Gastrocnemius medialis (tissue), 4 donors: ENCODE results near the gene CALML5. TPM values are rescaled to one million over a fixed set of nuclear protein-coding genes. Genes with fewer than 3 reads are reported as not detected.

Source experiments
- ATAC-seq, 2 donors: fragments of 150-250 bp; one replicate each; pipeline ENCODE4 v1.9.1; 2016
- DNase-seq, 2 donors: peaks; one replicate each; pipeline ENCODE4 v3.0.0-alpha.2; 2019
- H3K27ac ChIP-seq, 4 donors: fragments of 200-600 bp; sonication (generic); 1 replicate in 1 of 4; 2 replicates in 3 of 4; pipeline ENCODE4 v1.5.1; 2016 to 2018; ENCODE audit warnings: mild to moderate bottlenecking in 2 of 4, moderate library complexity in 1 of 4
- H3K27me3 ChIP-seq, 3 donors: fragments of 200-600 bp; sonication (generic) in 2 of 3; 1 replicate in 1 of 3; 2 replicates in 2 of 3; pipeline versions ENCODE4 v1.5.1 to v1.6.0; 2016 to 2019; ENCODE audit warnings: mild to moderate bottlenecking in 1 of 3, moderate library complexity in 1 of 3
- H3K36me3 ChIP-seq, 2 donors: fragments of 200-600 bp; sonication (generic) in 1 of 2; one replicate each; pipeline ENCODE4 v1.5.1; 2017 to 2018
- H3K4me1 ChIP-seq, 2 donors: fragments of 200-600 bp; sonication (generic) in 1 of 2; one replicate each; pipeline ENCODE4 v1.5.1; 2016 to 2017; ENCODE audit warnings: mild to moderate bottlenecking in 2 of 2
- H3K4me3 ChIP-seq, 4 donors: fragments of 200-600 bp; sonication (generic) in 3 of 4; 1 replicate in 1 of 4; 2 replicates in 3 of 4; pipeline ENCODE4 v1.5.1; 2016 to 2019; ENCODE audit warnings: mild to moderate bottlenecking in 2 of 4
- H3K9me3 ChIP-seq, 3 donors: fragments of 200-600 bp; sonication (generic) in 2 of 3; 1 replicate in 1 of 3; 2 replicates in 2 of 3; pipeline ENCODE4 v1.5.1; 2016 to 2019
- POLR2A ChIP-seq, 2 donors: fragments of 450-650 bp; IDR thresholded peaks; one replicate each; pipeline ENCODE4 v1.6.1; 2017; ENCODE audit warnings: antibody characterized with exemption in 2 of 2, mild to moderate bottlenecking in 2 of 2, moderate library complexity in 2 of 2
- in situ Hi-C, 4 donors: fragments of 200-750 bp; cut with MboI; loops; one replicate each; pipeline versions ENCODE4 v1.15.0 to v1.8.0; 2017; ENCODE audit warnings: low sequenced_read_pairs in 4 of 4
- intact Hi-C: fragments of 100-400 bp; cut with DNase I; formaldehyde crosslinking; loops from one replicate; pipeline ENCODE4 v1.15.1; 2023; ENCODE audit warnings: low total_unique reads
- total RNA-seq, 4 donors: library from RNA; depleted of rRNA; stranded (reverse); fragments of >200 nt; gene quantifications; one replicate each; pipeline versions ENCODE4 v1.1.0 to v1.2.3, GENCODE V29; 2016
- TF ChIP-seq, protein P1 (sequence below), 5 experiments: fragments of 450-650 bp in 3 of 5; fragments of 200-600 bp in 2 of 5; sonication (generic) in 2 of 5; IDR thresholded peaks in 4 of 5; conservative IDR thresholded peaks in 1 of 5; 1 replicate in 4 of 5; 2 replicates in 1 of 5; pipeline ENCODE4 v1.5.1; 2016 to 2019; ENCODE audit warnings: antibody characterized with exemption in 5 of 5, mild to moderate bottlenecking in 3 of 5, moderate library complexity in 3 of 5

Gene CALML5
- total RNA-seq, 4 donors from 2014 or later: not detected

DNA sequence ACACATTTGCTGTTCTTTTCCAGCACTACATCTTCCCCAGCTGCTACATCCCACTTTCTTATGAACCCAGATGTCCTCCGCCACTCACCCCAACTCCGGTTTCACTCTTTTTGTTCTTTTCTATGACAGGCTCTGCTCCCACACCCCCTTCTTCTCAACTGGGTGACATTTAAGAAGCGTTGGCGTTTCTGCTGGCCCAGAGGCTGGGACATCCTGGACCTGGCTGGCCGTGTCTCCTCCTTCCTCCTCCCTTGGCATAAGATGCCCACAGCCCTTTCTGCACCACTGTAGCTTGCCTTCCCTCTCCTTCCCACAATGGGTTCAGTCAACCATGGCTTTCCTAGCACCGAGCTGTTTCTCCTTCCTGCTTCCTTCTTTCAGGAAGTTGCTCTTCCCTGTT lies 9.4 kb upstream of the CALML5 start:
- intact Hi-C loops (no loop called here), in situ Hi-C loops (no loop called here)
- ATAC-seq: no peak
- Histone ChIP-seq H3K9me3 (no peaks in the 10 kb centered on the region), H3K36me3 (no peaks in the 10 kb centered on the region), H3K4me3 (no peak overlapping the region), H3K27me3 (no peaks in the 10 kb centered on the region), H3K4me1 (no peaks in the 10 kb centered on the region), H3K27ac (no peak overlapping the region)
- TF ChIP-seq POLR2A (IDR thresholded peaks at IDR 0.05): no peak
- TF ChIP-seq, protein P1, sequence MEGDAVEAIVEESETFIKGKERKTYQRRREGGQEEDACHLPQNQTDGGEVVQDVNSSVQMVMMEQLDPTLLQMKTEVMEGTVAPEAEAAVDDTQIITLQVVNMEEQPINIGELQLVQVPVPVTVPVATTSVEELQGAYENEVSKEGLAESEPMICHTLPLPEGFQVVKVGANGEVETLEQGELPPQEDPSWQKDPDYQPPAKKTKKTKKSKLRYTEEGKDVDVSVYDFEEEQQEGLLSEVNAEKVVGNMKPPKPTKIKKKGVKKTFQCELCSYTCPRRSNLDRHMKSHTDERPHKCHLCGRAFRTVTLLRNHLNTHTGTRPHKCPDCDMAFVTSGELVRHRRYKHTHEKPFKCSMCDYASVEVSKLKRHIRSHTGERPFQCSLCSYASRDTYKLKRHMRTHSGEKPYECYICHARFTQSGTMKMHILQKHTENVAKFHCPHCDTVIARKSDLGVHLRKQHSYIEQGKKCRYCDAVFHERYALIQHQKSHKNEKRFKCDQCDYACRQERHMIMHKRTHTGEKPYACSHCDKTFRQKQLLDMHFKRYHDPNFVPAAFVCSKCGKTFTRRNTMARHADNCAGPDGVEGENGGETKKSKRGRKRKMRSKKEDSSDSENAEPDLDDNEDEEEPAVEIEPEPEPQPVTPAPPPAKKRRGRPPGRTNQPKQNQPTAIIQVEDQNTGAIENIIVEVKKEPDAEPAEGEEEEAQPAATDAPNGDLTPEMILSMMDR (IDR thresholded peaks at IDR 0.05 in 4 of 5, conservative IDR thresholded peaks at IDR 0.05 in 1 of 5): no peak
- DNase-seq: no peak

DNA sequence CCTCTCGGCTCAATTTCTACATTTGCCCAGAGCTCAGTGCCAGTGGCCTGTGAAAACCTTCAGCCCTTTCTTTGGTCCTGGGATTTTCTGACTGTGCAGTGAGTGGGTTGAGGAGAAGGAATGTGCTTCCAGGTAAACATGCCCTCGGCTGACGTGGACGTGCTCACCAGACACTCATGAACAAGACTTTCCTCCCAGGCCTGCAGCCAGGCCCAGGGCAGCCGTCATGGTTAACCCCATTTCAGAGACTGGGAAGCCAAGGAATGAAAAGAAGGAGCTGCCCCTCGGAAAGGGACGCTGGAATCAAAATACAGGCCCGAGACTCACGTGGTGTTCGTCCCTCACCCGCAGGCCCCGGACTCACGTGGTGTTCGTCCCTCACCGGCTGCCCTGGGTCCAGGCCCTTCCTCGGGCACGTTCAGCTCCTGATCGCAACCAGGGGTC lies 8.8 kb upstream of the CALML5 start:
- no peaks in the 10 kb centered on the region for H3K9me3 ChIP-seq
- H3K27me3 ChIP-seq: no peaks in the 10 kb centered on the region
- intact Hi-C loops: no loop called here
- H3K36me3 ChIP-seq: no peaks in the 10 kb centered on the region
- ATAC-seq (no peak), DNase-seq (no peak)
- H3K4me1 ChIP-seq: no peaks in the 10 kb centered on the region
- no peak overlapping the region for H3K4me3 ChIP-seq
- no peak overlapping the region for H3K27ac ChIP-seq
- no peak for TF ChIP-seq POLR2A (IDR thresholded peaks at IDR 0.05)
- TF ChIP-seq, protein P1 (IDR thresholded peaks at IDR 0.05 in 4 of 5, conservative IDR thresholded peaks at IDR 0.05 in 1 of 5): no peak
- in situ Hi-C loops: no loop called here

- in situ Hi-C loops: no loop called here
- ATAC-seq: no peak
- TF ChIP-seq POLR2A (IDR thresholded peaks at IDR 0.05): no peak
- TF ChIP-seq, protein P1 (IDR thresholded peaks at IDR 0.05 in 4 of 5, conservative IDR thresholded peaks at IDR 0.05 in 1 of 5): no peak
Observed at GRCh38 chr10:5507649-5508131, 8.3 kb upstream of the CALML5 start.

GRCh38 chr10:5506751-5507648 lies 7.6 kb upstream of the CALML5 start:
- in situ Hi-C loops (no loop called here), intact Hi-C loops (no loop called here)
- DNase-seq: no peak
- no peak for TF ChIP-seq POLR2A (IDR thresholded peaks at IDR 0.05)
- TF ChIP-seq, protein P1 (IDR thresholded peaks at IDR 0.05 in 4 of 5, conservative IDR thresholded peaks at IDR 0.05 in 1 of 5): no peak
- Histone ChIP-seq H3K36me3 (no peaks in the 10 kb centered on the region), H3K4me1 (no peaks in the 10 kb centered on the region), H3K4me3 (no peak overlapping the region), H3K27ac (no peak overlapping the region), H3K9me3 (no peaks in the 10 kb centered on the region), H3K27me3 (no peaks in the 10 kb centered on the region)
- no peak for ATAC-seq

More at GRCh38 chr10:5507649-5508131, 8.3 kb upstream of the CALML5 start:
- Histone ChIP-seq H3K36me3 (no peaks in the 10 kb centered on the region), H3K4me3 (no peak overlapping the region), H3K4me1 (no peaks in the 10 kb centered on the region), H3K27ac (no peak overlapping the region), H3K9me3 (no peaks in the 10 kb centered on the region), H3K27me3 (no peaks in the 10 kb centered on the region)
- intact Hi-C loops: no loop called here
- no peak for DNase-seq
